VCaP (cell line): ENCODE measurements around the gene TBX4.
A peak's percentile ranks its signal among the peaks of the same experiment; 100 is the strongest.

Source experiments
- H3K27ac ChIP-seq: fragments of 450-650 bp; 2 replicates; pipeline ENCODE4 v1.5.1; 2017
- TF ChIP-seq, protein P1 (sequence below): fragments of 450-650 bp; conservative IDR thresholded peaks from 2 replicates; pipeline ENCODE4 v1.5.1; 2017; ENCODE audit warnings: mild to moderate bottlenecking, moderate library complexity

The TBX4 gene

DNA sequence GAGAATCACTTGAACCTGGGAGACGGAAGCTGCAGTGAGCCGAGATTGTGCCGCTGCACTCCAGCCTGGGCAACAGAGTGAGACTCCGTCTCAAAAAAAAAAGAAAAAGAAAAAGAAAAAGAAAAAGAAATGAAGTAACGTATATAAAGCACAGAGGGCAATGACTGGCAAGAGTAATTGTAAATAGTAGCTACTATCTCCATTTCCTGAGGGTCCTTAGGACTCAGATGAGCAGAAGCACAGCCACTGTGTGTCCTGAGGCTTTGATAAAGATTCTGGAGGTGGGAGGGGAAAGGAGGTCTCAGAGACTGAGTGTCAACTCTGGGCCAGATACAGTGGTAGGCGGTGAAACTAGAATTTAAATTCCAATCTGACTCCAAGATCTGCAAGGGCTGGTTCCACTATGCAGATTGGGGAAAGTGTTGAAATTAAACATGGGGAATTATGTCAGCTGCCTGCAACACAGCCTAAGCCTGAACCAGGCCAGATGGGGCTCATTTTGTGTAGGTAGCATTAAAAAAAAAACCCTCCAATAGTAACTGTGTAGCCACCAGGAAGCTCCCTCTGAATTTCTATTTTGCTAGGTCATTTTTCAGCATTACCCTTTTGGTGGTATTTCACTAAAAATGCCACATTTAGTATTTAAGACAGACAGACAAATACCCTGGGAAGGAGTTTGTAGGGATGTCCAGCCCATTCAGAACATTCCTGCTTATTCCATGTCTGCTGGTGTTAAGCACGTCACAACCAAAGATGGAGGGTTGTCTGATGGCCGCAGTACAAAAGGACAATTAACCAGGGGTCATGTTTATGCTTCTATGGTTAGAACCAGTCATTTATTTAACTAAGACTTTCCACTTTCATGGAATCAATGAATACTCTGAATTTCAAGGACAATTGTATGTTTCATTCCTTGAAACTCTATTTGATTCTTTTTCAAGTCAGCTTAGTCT lies 46.1 kb downstream of the TBX4 start:
- TF ChIP-seq, protein P1, sequence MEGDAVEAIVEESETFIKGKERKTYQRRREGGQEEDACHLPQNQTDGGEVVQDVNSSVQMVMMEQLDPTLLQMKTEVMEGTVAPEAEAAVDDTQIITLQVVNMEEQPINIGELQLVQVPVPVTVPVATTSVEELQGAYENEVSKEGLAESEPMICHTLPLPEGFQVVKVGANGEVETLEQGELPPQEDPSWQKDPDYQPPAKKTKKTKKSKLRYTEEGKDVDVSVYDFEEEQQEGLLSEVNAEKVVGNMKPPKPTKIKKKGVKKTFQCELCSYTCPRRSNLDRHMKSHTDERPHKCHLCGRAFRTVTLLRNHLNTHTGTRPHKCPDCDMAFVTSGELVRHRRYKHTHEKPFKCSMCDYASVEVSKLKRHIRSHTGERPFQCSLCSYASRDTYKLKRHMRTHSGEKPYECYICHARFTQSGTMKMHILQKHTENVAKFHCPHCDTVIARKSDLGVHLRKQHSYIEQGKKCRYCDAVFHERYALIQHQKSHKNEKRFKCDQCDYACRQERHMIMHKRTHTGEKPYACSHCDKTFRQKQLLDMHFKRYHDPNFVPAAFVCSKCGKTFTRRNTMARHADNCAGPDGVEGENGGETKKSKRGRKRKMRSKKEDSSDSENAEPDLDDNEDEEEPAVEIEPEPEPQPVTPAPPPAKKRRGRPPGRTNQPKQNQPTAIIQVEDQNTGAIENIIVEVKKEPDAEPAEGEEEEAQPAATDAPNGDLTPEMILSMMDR: no peak
- H3K27ac ChIP-seq: peak overlapping the region; percentile 73

DNA sequence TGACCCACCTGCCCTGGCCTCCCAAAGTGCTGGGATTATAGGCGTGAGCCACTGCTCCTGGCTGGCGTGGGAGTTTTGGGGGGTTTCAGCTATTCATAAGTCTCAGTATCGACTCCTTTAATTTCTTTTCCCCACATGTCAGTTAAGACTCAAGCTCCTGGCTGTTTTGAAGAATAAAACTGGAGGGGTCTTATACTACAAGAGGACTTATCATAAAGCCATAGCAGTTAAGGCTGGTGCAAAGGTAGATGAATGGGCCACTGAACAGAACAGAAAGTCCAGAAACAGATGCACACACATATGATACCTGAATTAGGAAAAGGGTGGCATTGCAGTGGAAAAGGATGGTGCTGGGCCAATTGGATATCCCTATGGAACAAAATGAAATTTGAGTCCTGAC lies 47.4 kb downstream of the TBX4 start:
- TF ChIP-seq, protein P1: no peak
- H3K27ac ChIP-seq: no peak overlapping the region

DNA sequence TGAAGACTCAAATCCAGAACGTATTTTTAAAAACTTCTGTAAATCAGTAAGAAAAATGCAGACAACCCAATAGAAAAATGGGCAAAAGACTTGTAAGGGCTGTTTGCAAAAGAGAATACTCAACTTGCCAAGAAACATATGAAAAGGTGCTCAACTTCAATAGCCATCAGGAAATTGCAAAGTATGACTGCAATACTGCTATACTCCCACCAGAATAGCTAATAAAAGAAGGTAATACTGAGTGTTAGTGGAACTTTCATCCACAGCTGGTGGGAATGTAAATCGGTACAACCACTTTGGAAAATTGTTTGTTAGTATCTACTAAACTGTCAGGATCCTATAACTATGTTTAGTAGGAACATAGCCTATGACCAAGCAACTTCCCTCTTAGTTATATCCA lies 48.1 kb downstream of the TBX4 start:
- H3K27ac ChIP-seq: no peak overlapping the region
- TF ChIP-seq, protein P1: no peak

DNA sequence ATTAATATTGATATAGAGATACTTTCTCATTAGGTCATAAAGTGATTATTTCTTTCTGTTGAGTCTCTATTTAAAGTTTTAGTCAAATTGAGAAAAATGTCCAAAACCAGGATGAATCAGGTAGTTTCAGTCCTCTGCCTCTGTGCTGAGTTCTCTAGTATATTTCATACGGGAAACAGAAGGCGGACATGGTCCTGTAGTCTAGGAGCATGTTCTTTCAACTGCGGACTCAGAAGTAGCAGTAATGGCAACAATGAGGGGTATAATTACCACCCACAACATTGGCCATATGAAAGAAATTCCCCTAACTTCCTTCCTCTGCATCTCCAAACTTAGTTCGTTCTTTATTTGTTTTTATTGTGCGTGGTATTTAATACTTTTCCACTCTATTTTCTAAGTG lies 50.1 kb downstream of the TBX4 start:
- no peak overlapping the region for H3K27ac ChIP-seq
- TF ChIP-seq, protein P1: no peak

DNA sequence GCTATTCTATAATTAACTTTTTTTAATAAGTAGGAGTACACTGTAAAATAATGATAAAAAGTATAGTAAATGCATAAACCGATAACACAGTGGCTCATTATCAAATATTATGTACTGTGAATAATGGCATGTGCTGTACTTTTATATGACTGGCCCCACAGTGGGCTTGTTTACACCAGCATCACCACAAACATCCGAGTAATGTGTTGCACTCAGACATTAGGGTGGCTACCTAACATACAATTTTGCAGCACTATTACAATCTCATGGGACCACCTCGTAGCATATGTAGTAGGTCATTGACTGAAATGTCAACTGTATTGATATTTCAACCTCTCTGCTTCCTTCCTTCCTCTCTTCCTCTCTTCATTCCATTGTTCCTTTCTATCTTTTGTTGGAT lies 51.7 kb downstream of the TBX4 start:
- no peak overlapping the region for H3K27ac ChIP-seq
- TF ChIP-seq, protein P1: no peak

DNA sequence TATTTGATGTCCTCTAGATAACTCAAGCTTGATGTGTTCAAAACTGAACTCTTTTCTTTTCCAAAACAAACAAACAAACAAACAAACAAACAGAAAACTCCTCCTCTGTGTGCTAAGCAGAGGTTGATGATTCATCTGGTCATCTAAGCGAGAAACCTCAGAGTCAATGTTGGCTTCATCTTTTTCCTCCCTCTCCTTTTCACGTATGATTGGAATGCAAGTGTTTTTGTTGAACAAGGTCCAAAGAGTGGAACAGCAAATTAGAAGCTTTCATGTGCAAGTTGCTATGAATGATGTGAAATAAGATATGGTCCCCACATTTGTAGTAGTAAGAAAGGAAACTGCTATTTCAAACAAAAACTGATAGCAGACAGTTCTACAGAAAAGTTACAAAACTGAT lies 52.5 kb downstream of the TBX4 start:
- TF ChIP-seq, protein P1: no peak
- H3K27ac ChIP-seq: no peak overlapping the region

DNA sequence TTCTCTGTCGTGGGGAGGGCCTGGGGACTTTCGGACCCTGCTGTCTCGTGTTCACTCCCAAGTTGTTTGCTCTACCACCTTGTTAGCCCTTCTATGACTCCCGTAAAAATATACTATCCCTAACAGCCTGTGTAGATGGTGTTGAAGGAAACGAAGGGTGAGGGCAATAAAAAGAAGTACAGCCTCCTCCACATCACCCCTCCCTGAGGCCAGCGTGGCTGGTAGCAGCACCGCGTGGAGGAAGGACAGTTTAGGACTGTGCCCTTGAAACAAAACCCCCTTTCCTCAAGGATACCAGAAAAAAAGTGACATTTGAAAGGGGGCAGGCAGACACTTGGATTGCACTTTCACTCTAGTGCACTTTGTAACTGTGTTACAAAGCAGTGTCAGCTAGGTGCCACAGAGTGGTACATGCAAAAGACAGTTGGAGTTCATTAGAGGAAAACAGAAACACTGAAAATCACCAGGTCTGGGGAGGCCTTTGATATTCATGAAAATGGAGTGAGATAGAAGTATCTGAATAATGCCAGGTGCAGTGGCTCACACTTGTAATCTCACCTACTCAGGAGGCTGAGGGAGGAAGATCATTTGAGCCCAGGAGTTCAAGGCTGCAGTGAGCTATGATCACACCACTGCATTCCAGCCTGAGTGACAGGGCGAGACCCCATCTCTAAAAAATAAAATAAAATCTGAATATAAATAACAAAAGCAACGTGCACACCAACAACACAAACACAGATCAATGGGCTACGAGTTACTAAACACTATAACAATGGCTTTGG lies 53.8 kb downstream of the TBX4 start:
- no peak overlapping the region for H3K27ac ChIP-seq
- TF ChIP-seq, protein P1: no peak
